HepG2 (cell line): ENCODE results near the gene RABEP2. TPM values are rescaled to one million over a fixed set of nuclear protein-coding genes. Genes with fewer than 3 reads are reported as not detected.

ENCODE experiments used
- AHR ChIP-seq: IDR thresholded peaks from 2 replicates; pipeline ENCODE4 v1.6.1; 2018; ENCODE audit warnings: missing genetic modification reagents, missing compliant biosample characterization
- CHD4 ChIP-seq: fragments of 200-600 bp; sonication (generic); IDR thresholded peaks from 2 replicates; pipeline ENCODE4 v1.7.0; 2017; ENCODE audit warnings: mild to moderate bottlenecking, low read length, borderline replicate concordance
- HOXD1 ChIP-seq: sonication (generic); formaldehyde crosslinking; IDR thresholded peaks from 2 replicates; pipeline ENCODE4 v1.5.0; 2020; ENCODE audit warnings: missing genetic modification reagents
- NFE2L1 ChIP-seq: sonication (generic); formaldehyde crosslinking; IDR thresholded peaks from 2 replicates; pipeline ENCODE4 v1.4.0; 2020; ENCODE audit warnings: missing genetic modification reagents, mild to moderate bottlenecking, borderline replicate concordance
- NFE2L2 ChIP-seq: fragments of 150-350 bp; IDR thresholded peaks from 2 replicates; pipeline ENCODE4 v1.6.1; 2014; ENCODE audit warnings: low read length
- NFIB ChIP-seq: sonication (generic); formaldehyde crosslinking; IDR thresholded peaks from 2 replicates; pipeline ENCODE4 v1.9.0; 2021; ENCODE audit warnings: missing genetic modification reagents, mild to moderate bottlenecking, borderline replicate concordance
- NFKB2 ChIP-seq: sonication (generic); formaldehyde crosslinking; IDR thresholded peaks from 2 replicates; pipeline ENCODE4 v1.4.0; 2020; ENCODE audit warnings: missing genetic modification reagents, borderline replicate concordance
- NRL ChIP-seq: sonication (generic); formaldehyde crosslinking; IDR thresholded peaks from 2 replicates; pipeline ENCODE4 v1.5.0; 2020; ENCODE audit warnings: missing genetic modification reagents, mild to moderate bottlenecking, moderate library complexity, borderline replicate concordance
- RBM39 ChIP-seq: fragments of 200-400 bp; formaldehyde crosslinking; IDR thresholded peaks from one replicate; pipeline ENCODE4 v1.6.1; 2018; ENCODE audit warnings: antibody characterized with exemption, mild to moderate bottlenecking, low read depth, low read length; ENCODE audit not compliant: poor library complexity, severe bottlenecking
- SNAPC5 ChIP-seq: sonication (generic); formaldehyde crosslinking; IDR thresholded peaks from 2 replicates; pipeline ENCODE4 v1.8.1; 2023; ENCODE audit warnings: mild to moderate bottlenecking, missing genetic modification reagents, borderline replicate concordance
- SUZ12 ChIP-seq: fragments of 150-350 bp; IDR thresholded peaks from 2 replicates; pipeline ENCODE4 v1.6.1; 2014; ENCODE audit warnings: low read depth, low read length
- TEAD2 ChIP-seq: sonication (generic); formaldehyde crosslinking; IDR thresholded peaks from 2 replicates; pipeline ENCODE4 v1.9.0; 2021; ENCODE audit warnings: missing genetic modification reagents
- TSC22D2 ChIP-seq: sonication (generic); formaldehyde crosslinking; IDR thresholded peaks from 2 replicates; pipeline ENCODE4 v1.5.1; 2020; ENCODE audit warnings: missing genetic modification reagents, mild to moderate bottlenecking, borderline replicate concordance
- ZFY ChIP-seq: sonication (generic); formaldehyde crosslinking; IDR thresholded peaks from 2 replicates; pipeline ENCODE4 v1.4.0; 2020; ENCODE audit warnings: missing genetic modification reagents
- ZNF121 ChIP-seq: sonication (generic); formaldehyde crosslinking; IDR thresholded peaks from 2 replicates; pipeline ENCODE4 v1.5.0; 2020; ENCODE audit warnings: mild to moderate bottlenecking, missing genetic modification reagents
- ZNF382 ChIP-seq: sonication (generic); formaldehyde crosslinking; IDR thresholded peaks from 2 replicates; pipeline ENCODE4 v1.5.0; 2020; ENCODE audit warnings: missing genetic modification reagents, mild to moderate bottlenecking, borderline replicate concordance
- ZNF430 ChIP-seq: sonication (generic); formaldehyde crosslinking; IDR thresholded peaks from 2 replicates; pipeline ENCODE4 v1.9.0; 2021; ENCODE audit warnings: mild to moderate bottlenecking, missing genetic modification reagents
- ZNF501 ChIP-seq: sonication (generic); formaldehyde crosslinking; IDR thresholded peaks from 2 replicates; pipeline ENCODE4 v1.5.1; 2020; ENCODE audit warnings: mild to moderate bottlenecking, moderate library complexity, missing genetic modification reagents
- ZNF564 ChIP-seq: sonication (generic); formaldehyde crosslinking; IDR thresholded peaks from 2 replicates; pipeline ENCODE4 v1.8.1; 2023; ENCODE audit warnings: mild to moderate bottlenecking, missing genetic modification reagents
- ZNF720 ChIP-seq: sonication (generic); formaldehyde crosslinking; IDR thresholded peaks from 2 replicates; pipeline ENCODE4 v1.4.0; 2020; ENCODE audit warnings: missing genetic modification reagents
- ZSCAN30 ChIP-seq: sonication (generic); formaldehyde crosslinking; IDR thresholded peaks from 2 replicates; pipeline ENCODE4 v1.5.0; 2020; ENCODE audit warnings: mild to moderate bottlenecking, missing genetic modification reagents
- polyA plus RNA-seq, 8 experiments: library from polyadenylated mRNA; depleted of rRNA in 3 of 8; stranded (reverse) in 7 of 8; unstranded in 1 of 8; fragments of >200 nt; fragmentation: Illumina TruSeq in 4 of 8; extraction: Trizol in 4 of 8; gene quantifications; 2 replicates each; pipeline versions ENCODE4 v1.2.1 to v1.2.3, GENCODE V29; 2011 to 2016; ENCODE audit warnings: low read depth in 4 of 8, missing spikeins in 1 of 8, mixed read lengths in 1 of 8; ENCODE audit not compliant: insufficient read depth in 1 of 8
- total RNA-seq, 5 experiments: library from RNA; depleted of rRNA; stranded (reverse); fragments of >200 nt; fragmentation: Illumina TruSeq; extraction: Trizol; gene quantifications; 2 replicates each; pipeline ENCODE4 v1.2.3, GENCODE V29; 2016; ENCODE audit warnings: low read depth in 1 of 5
- TF ChIP-seq, protein P1 (sequence below): sonication (generic); formaldehyde crosslinking; IDR thresholded peaks from 2 replicates; pipeline ENCODE4 v1.5.1; 2020; ENCODE audit warnings: mild to moderate bottlenecking, missing genetic modification reagents
- TF ChIP-seq, protein P2 (sequence below): sonication (generic); formaldehyde crosslinking; IDR thresholded peaks from 2 replicates; pipeline ENCODE4 v1.4.0; 2020; ENCODE audit warnings: missing genetic modification reagents

RABEP2 gene
- total and polyA plus RNA-seq, 2 of the 13 experiments (the other 11 are each of a cell fraction or from before 2014, with no cell fraction given) = 10.8 to 18.4 TPM

DNA sequence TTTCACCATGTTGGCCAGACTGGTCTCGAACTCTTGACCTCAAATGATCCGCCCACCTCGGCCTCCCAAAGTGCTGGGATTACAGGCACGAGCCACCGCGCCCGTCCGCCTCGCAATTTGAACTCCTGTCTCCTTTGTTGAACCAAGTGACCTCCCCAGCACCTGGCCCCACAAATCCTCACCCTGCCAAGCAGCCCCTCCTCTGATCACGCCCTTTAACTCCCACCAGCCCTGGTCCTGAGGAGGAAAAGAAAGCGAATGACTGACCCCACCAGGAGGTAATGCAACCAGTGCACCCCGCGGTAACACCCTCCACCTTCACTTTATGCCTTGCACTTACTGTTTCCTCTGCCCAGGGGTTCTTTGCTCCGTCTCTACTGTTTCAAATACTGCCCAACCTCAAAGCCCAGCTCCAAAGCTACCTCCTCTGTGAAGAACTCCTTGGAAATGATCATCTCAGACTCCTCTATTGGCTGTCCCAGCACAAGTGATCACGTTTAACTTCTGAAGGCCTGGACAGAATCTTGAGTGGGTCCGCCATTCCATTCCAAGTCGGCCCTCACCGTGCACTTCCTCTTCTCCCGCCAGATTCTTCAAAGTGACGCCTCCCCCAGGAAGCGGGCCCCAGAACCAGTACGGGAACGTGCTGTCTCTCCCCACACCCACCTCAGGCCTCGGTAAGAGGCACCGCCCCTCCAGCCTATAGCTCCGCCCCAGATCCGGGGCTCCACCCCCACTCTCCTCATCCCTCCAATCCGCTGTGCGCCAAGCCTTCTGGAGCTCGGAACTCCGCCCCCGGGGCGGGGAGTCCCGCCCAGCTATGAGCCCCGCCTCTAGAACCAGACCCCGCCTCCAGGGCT lies 11.1 kb upstream of the RABEP2 start (continued):
- TF ChIP-seq, protein P1, sequence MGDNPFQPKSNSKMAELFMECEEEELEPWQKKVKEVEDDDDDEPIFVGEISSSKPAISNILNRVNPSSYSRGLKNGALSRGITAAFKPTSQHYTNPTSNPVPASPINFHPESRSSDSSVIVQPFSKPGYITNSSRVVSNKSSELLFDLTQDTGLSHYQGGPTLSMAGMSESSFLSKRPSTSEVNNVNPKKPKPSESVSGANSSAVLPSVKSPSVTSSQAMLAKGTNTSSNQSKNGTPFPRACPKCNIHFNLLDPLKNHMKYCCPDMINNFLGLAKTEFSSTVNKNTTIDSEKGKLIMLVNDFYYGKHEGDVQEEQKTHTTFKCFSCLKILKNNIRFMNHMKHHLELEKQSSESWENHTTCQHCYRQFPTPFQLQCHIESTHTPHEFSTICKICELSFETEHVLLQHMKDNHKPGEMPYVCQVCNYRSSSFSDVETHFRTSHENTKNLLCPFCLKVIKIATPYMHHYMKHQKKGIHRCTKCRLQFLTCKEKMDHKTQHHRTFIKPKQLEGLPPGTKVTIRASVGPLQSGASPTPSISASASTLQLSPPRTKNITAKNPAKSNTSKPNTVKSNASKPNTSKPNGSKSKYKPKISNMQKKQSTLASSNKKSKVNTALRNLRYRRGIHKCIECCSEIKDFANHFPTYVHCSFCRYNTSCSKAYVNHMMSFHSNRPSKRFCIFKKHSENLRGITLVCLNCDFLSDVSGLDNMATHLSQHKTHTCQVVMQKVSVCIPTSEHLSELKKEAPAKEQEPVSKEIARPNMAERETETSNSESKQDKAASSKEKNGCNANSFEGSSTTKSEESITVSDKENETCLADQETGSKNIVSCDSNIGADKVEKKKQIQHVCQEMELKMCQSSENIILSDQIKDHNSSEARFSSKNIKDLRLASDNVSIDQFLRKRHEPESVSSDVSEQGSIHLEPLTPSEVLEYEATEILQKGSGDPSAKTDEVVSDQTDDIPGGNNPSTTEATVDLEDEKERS (CRISPR knock-in tag) = no peak
- TF ChIP-seq TEAD2 (CRISPR knock-in tag) (no peak), ZNF501 (CRISPR knock-in tag) (peak; percentile 84), TSC22D2 (CRISPR knock-in tag) (no peak), NFE2L2 (no peak), ZNF564 (CRISPR knock-in tag) (peak; percentile 58; the same call in 1 of the 2 replicates), ZNF720 (no peak), NFE2L1 (CRISPR knock-in tag) (no peak), NFKB2 (no peak), RBM39 (no peak), ZNF121 (CRISPR knock-in tag) (0 out of 2 replicates have a peak, but pooled peaks have one; percentile 19), ZNF430 (CRISPR knock-in tag) (no peak), NFIB (CRISPR knock-in tag) (no peak), ZNF382 (CRISPR knock-in tag) (no peak), AHR (CRISPR knock-in tag) (no peak), SUZ12 (no peak), ZFY (CRISPR knock-in tag) (no peak; the same call in 1 of the 2 replicates), SNAPC5 (no peak), HOXD1 (CRISPR knock-in tag) (no peak), CHD4 (no peak), ZSCAN30 (CRISPR knock-in tag) (0 out of 2 replicates have a peak, but pooled peaks have one; percentile 48), NRL (CRISPR knock-in tag) (no peak; the same call in 1 of the 2 replicates)
- TF ChIP-seq, protein P2, sequence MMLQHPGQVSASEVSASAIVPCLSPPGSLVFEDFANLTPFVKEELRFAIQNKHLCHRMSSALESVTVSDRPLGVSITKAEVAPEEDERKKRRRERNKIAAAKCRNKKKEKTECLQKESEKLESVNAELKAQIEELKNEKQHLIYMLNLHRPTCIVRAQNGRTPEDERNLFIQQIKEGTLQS (CRISPR knock-in tag) = no peak
